Adrenal gland (tissue), 12 donors: ENCODE measurements around the gene MYMX. TPM values are rescaled to one million over a fixed set of nuclear protein-coding genes. Genes with fewer than 3 reads are reported as not detected.
A peak's percentile ranks its signal among the peaks of the same experiment; 100 is the strongest.

ENCODE experiments used
- DNase-seq, 7 donors: peaks; one replicate each; pipeline ENCODE4 v3.0.0-alpha.2; 2019 to 2020
- H3K27ac ChIP-seq, 5 donors: fragments of 200-600 bp; sonication (generic) in 4 of 5; 1 replicate in 3 of 5; 2 replicates in 2 of 5; pipeline versions ENCODE4 v1.5.1 to v1.8.0; 2016 to 2020; ENCODE audit warnings: mild to moderate bottlenecking in 1 of 5
- H3K27me3 ChIP-seq: fragments of 200-600 bp; 2 replicates; pipeline ENCODE4 v1.8.0; 2021
- H3K36me3 ChIP-seq, 2 donors: fragments of 200-600 bp; replicated peaks in 1 of 2; 1 replicate in 1 of 2; 2 replicates in 1 of 2; pipeline versions ENCODE4 v1.5.1 to v1.8.0; 2018 to 2022
- H3K4me1 ChIP-seq, 2 donors: fragments of 200-600 bp; replicated peaks in 1 of 2; 1 replicate in 1 of 2; 2 replicates in 1 of 2; pipeline versions ENCODE4 v1.5.1 to v1.8.0; 2018 to 2021
- H3K4me3 ChIP-seq, 4 donors: fragments of 200-600 bp; sonication (generic) in 3 of 4; one replicate each; pipeline ENCODE4 v1.5.1; 2016 to 2018
- H3K9me3 ChIP-seq, 3 donors: fragments of 200-600 bp; sonication (generic) in 1 of 3; replicated peaks in 1 of 3; 1 replicate in 2 of 3; 2 replicates in 1 of 3; pipeline versions ENCODE4 v1.5.1 to v1.8.0; 2016 to 2021
- POLR2A ChIP-seq, 2 donors: fragments of 450-650 bp; IDR thresholded peaks; one replicate each; pipeline ENCODE4 v1.6.1; 2017; ENCODE audit warnings: antibody characterized with exemption in 2 of 2, mild to moderate bottlenecking in 2 of 2, moderate library complexity in 1 of 2
- WGBS, 4 donors: extraction: QIAGEN DNeasy Blood & Tissue Kit in 2 of 4; methylation state at CpG; one replicate each; pipeline versions ENCODE4 v1.1.5 to v1.1.7; 2013 to 2017; 5-methylcytosine and 5-hydroxymethylcytosine counted together
- intact Hi-C, 2 donors: fragments of 100-400 bp; cut with DNase I; formaldehyde crosslinking; loops; one replicate each; pipeline versions ENCODE4 v1.14.1 to v1.15.0; 2022 to 2023
- polyA plus RNA-seq, 3 donors: library from polyadenylated mRNA; stranded (reverse); fragments of 200-250 nt in 2 of 3; fragments of 350-450 nt in 1 of 3; fragmentation: Illumina TruSeq in 1 of 3; extraction: RNeasy Lipid Tissue Mini Kit (QIAGEN cat#74804) in 1 of 3; gene quantifications; one replicate each; pipeline ENCODE4 v1.2.3, GENCODE V29; 2013 to 2014
- total RNA-seq, 9 donors: library from RNA; depleted of rRNA in 4 of 9; stranded (reverse); fragments of >200 nt in 4 of 9; fragments of 120-200 nt in 1 of 9; fragmentation: NEBNext Ultra II Directional in 1 of 9; extraction: Animal tissue kit (Norgen Biotek cat#: 25700) in 1 of 9; gene quantifications; one replicate each; pipeline versions ENCODE4 v1.1.0 to v1.2.4, GENCODE V29; 2013 to 2023
- TF ChIP-seq, protein P1 (sequence below), 6 experiments: fragments of 450-650 bp in 4 of 6; fragments of 200-600 bp in 2 of 6; sonication (generic) in 1 of 6; IDR thresholded peaks; 1 replicate in 5 of 6; 2 replicates in 1 of 6; pipeline versions ENCODE4 v1.5.1 to v1.8.0; 2016 to 2021; ENCODE audit warnings: antibody characterized with exemption in 6 of 6, mild to moderate bottlenecking in 2 of 6, moderate library complexity in 1 of 6
- donor health status: healthy with polysubstance abuse.
- donor health status: Bipolar disorder and iron deficiency.
- donor health status: DM: yes; HTN: yes; CAD: no.
- donor health status: DM: no; HTN: no; CAD: no.
- donor health status: DM: no; HTN: no; CAD: no.
- donor health status: DM: yes; HTN: yes; CAD: no.

The MYMX gene
- total and polyA plus RNA-seq, 12 donors = 0.39 to 0.94 TPM; not detected in 10

DNA sequence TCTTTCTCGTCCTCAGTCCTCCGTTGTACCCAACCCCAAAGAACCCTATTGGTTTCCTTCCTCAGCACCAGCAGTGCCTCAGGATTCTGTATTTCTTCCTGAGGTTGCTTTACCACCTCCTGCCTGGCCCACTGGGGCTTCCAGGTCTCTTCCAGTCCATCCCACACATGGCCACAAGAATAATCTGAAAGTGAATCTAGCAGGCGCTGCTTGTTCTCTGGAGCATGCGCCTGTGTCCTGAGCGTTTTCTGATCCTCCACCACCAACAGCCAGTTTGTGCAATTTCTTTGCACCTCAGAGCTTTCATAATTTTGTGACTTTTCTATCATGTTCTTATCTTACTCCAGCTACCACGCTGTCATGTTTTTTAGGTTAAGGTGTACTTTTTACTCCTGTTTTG is 18.5 kb downstream of the MYMX start:
- peaks cover 27 to 44% of the 10 kb centered on the region in 2 donors for H3K4me1 ChIP-seq
- no peak overlapping the region for H3K4me3 ChIP-seq
- no peaks in the 10 kb centered on the region for H3K27me3 ChIP-seq
- intact Hi-C loops = loop anchor here (10.0 kb wide), 2 partner anchors 130 to 140 kb away; no protein-coding TSS in a partner anchor
- no peak for DNase-seq
- peaks cover 0 to 26% of the 10 kb centered on the region in 2 donors for H3K36me3 ChIP-seq
- no peaks in the 10 kb centered on the region for H3K9me3 ChIP-seq
- H3K27ac ChIP-seq = peak overlapping the region in 4 of 5 donors; percentile 59 to 98 (median 76)
- TF ChIP-seq, protein P1, sequence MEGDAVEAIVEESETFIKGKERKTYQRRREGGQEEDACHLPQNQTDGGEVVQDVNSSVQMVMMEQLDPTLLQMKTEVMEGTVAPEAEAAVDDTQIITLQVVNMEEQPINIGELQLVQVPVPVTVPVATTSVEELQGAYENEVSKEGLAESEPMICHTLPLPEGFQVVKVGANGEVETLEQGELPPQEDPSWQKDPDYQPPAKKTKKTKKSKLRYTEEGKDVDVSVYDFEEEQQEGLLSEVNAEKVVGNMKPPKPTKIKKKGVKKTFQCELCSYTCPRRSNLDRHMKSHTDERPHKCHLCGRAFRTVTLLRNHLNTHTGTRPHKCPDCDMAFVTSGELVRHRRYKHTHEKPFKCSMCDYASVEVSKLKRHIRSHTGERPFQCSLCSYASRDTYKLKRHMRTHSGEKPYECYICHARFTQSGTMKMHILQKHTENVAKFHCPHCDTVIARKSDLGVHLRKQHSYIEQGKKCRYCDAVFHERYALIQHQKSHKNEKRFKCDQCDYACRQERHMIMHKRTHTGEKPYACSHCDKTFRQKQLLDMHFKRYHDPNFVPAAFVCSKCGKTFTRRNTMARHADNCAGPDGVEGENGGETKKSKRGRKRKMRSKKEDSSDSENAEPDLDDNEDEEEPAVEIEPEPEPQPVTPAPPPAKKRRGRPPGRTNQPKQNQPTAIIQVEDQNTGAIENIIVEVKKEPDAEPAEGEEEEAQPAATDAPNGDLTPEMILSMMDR (IDR thresholded peaks at IDR 0.05) = no peak
- 71 to 85% (median 75%) methylated on average over 6 of the region's 6 CpGs for WGBS, 4 donors

DNA sequence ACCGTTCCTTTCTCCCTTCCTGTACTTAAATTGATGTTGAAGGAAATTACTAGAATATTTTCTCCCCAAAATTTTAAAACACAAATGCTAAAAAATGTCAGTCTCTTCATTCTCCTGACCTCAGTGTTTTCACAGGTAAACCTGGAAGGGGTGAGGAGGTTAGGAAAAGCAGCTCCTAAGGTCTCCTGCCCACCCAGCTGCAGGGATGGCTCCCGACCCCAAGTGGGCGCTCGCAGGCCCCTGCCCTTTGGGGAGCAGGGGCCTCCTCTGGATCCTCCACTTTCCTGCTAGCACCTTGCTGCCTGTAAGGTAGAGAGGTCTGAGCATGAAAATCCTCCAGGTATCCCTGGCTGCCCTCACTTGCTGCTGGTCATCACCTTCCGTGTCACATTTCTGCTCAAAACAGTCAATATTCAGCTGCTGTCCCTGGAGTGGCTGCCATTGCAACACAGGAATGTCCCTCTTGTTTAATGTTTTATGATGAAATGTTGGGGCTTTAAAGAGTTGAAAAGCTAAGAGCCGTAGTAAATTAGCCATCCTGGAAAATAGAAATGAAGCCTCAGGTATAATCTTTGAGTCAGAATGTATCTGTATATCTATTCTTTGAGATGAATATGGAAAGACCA is 19.3 kb downstream of the MYMX start:
- Histone ChIP-seq H3K4me1 (peaks cover 27 to 37% of the 10 kb centered on the region in 2 donors), H3K36me3 (peaks cover 0 to 22% of the 10 kb centered on the region in 2 donors), H3K9me3 (no peaks in the 10 kb centered on the region), H3K27me3 (no peaks in the 10 kb centered on the region), H3K27ac (peak overlapping the region in 2 of 5 donors; percentile 33 to 98), H3K4me3 (no peak overlapping the region)
- 81 to 91% (median 89%) methylated on average over 3 to 6 of the region's 6 CpGs for WGBS, 4 donors
- DNase-seq = peak in 1 of 7 donors; percentile 23
- TF ChIP-seq, protein P1 (IDR thresholded peaks at IDR 0.05) = no peak
- no peak for TF ChIP-seq POLR2A (IDR thresholded peaks at IDR 0.05)
- intact Hi-C loops = loop anchor here (2.0 to 10.0 kb wide), 3 partner anchors 63 to 141 kb away; no protein-coding TSS in a partner anchor

DNA sequence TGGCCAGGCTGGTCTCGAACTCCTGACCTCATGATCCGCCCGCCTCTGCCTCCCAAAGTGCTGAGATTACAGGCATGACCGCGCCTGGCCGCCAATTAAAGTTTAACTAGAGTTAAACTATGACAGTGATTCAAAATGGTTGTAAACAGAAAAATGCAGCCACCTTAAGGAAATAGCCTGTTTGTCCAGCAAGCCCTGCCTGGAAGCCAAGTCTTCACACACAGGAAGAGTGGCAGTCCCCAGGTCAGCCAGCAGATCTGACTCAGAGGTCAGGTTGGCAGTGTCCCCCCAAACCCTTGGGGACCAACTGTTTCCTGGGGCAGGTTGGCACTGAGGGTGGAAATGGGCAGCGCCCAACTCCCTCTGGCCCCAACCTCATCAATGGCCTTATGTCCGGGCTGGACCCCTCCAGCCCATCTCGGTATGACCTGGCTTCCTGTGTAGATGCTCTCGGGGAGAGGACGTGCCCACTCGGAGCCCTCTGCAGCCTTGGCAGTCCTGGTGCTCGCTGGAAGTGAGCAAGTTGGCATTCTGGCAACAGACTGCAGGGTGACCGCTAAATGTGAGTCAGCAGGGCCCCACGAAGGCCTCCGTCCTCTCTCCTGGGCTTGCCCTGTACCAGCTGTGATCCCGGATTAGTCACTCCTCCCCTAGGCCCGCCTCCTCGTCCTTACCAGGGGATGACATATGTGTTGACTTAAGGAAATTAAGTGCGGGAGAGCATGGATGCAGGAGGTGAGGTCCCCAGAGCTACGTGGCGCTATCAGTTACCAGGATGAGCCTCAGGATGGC is 20.5 kb downstream of the MYMX start:
- no peaks in the 10 kb centered on the region for H3K27me3 ChIP-seq
- TF ChIP-seq, protein P1 (IDR thresholded peaks at IDR 0.05) = peak in 1 of 6 experiments; percentile 1
- peak in 1 of 2 donors; percentile 82 for TF ChIP-seq POLR2A (IDR thresholded peaks at IDR 0.05)
- H3K27ac ChIP-seq = peak overlapping the region; percentile 93 to 98 (median 97)
- 17 to 22% (median 20%) methylated on average over 19 to 22 of the region's 22 CpGs for WGBS, 4 donors
- H3K36me3 ChIP-seq = peaks cover 0 to 11% of the 10 kb centered on the region in 2 donors
- peaks cover 27 to 35% of the 10 kb centered on the region in 2 donors for H3K4me1 ChIP-seq
- intact Hi-C loops = loop anchor here (2.0 to 10.0 kb wide), 3 partner anchors 64 to 142 kb away; no protein-coding TSS in a partner anchor
- DNase-seq = peak; percentile 95 to 99 (median 99)
- no peaks in the 10 kb centered on the region for H3K9me3 ChIP-seq
- peak overlapping the region in 3 of 4 donors; percentile 41 to 72 (median 61) for H3K4me3 ChIP-seq

DNA sequence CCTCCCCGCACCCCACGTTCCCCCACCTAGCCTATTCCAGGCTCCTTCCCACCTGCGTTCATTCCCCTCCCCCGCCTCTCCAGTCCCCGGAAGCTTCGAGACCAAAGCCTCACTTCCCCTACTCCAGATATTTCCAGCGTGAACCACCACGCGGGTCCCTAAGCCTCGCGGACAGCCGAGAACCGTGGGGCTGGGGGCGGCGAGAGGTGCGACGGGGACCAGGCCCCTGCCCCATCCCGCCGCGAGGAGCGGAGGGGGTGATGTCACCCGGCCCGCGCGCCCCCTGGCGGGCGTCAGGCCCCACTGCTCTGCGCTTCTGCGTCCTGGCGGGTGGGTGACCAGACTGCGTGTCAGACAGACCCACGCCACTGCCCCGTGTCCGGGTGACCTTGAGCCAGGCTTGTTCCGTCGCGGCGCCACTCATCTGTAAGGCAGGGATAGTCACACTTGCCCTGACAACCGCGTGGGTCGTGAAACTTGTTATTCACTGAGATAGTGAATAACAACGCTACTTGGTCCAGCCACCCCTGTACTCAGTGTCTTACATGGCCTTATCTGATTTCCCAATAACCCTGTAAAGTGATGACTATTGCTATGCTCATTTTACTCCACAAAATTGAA is 21.2 kb downstream of the MYMX start:
- Histone ChIP-seq H3K27me3 (no peaks in the 10 kb centered on the region), H3K27ac (peak overlapping the region; percentile 93 to 98 (median 97)), H3K4me1 (peaks cover 27 to 32% of the 10 kb centered on the region in 2 donors), H3K9me3 (no peaks in the 10 kb centered on the region), H3K36me3 (peaks cover 0 to 4% of the 10 kb centered on the region in 2 donors), H3K4me3 (peak overlapping the region in 3 of 4 donors; percentile 41 to 72 (median 61))
- peak; percentile 16 to 39 for TF ChIP-seq POLR2A (IDR thresholded peaks at IDR 0.05)
- TF ChIP-seq, protein P1 (IDR thresholded peaks at IDR 0.05) = peak; percentile 94 to 99 (median 97)
- intact Hi-C loops = loop anchor here (2.0 to 10.0 kb wide), 3 partner anchors 65 to 143 kb away; no protein-coding TSS in a partner anchor
- 1 to 2% (median 1%) methylated on average over 17 to 42 of the region's 42 CpGs for WGBS, 4 donors
- DNase-seq = peak; percentile 85 to 94 (median 90)
